Breast epithelium (tissue), 3 donors: ENCODE results near the gene BNIP2.

Experiments used
- POLR2A ChIP-seq: fragments of 450-650 bp; IDR thresholded peaks from one replicate; pipeline ENCODE4 v1.6.1; 2016; ENCODE audit warnings: antibody characterized with exemption, mild to moderate bottlenecking, moderate library complexity
- POLR2AphosphoS5 ChIP-seq, 3 donors: sonication (generic); formaldehyde crosslinking; IDR thresholded peaks; one replicate each; pipeline ENCODE4 v1.6.1; 2017; ENCODE audit warnings: antibody characterized with exemption in 3 of 3
- TF ChIP-seq, protein P1 (sequence below), 3 donors: fragments of 450-650 bp; IDR thresholded peaks; one replicate each; pipeline ENCODE4 v1.5.1; 2016 to 2017; ENCODE audit warnings: antibody characterized with exemption in 3 of 3, mild to moderate bottlenecking in 3 of 3, moderate library complexity in 3 of 3

DNA sequence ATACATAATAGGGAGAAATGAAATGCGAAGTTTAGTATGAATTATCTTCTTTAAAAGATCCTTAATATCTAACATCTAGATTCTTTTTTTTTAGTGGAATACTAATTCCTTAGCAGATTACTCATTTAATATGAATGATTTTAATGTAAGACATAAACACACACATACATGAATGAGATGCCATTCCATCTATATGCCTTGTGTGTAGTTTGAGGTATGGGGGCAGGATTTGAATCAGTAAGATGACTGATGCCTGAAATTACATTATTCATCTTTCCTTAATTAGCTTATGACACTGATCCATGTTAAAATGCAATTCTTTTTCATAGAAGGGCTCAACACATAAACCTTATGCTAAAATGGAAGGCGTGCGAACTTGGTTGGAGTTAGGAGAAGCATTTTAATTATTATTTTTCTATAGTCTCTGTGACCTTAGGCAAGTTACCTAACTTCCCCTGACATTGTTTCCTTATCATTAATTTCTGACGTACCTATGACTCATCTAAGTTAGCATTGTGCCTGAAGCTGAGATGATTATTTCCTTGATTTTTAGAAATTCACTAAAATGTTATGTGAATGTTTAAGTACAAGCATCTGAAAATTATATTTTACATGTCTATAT is 10.8 kb upstream of the BNIP2 start:
- TF ChIP-seq, protein P1, sequence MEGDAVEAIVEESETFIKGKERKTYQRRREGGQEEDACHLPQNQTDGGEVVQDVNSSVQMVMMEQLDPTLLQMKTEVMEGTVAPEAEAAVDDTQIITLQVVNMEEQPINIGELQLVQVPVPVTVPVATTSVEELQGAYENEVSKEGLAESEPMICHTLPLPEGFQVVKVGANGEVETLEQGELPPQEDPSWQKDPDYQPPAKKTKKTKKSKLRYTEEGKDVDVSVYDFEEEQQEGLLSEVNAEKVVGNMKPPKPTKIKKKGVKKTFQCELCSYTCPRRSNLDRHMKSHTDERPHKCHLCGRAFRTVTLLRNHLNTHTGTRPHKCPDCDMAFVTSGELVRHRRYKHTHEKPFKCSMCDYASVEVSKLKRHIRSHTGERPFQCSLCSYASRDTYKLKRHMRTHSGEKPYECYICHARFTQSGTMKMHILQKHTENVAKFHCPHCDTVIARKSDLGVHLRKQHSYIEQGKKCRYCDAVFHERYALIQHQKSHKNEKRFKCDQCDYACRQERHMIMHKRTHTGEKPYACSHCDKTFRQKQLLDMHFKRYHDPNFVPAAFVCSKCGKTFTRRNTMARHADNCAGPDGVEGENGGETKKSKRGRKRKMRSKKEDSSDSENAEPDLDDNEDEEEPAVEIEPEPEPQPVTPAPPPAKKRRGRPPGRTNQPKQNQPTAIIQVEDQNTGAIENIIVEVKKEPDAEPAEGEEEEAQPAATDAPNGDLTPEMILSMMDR (IDR thresholded peaks at IDR 0.05), result no peak
- no peak for TF ChIP-seq POLR2A
- no peak for TF ChIP-seq POLR2AphosphoS5 (IDR thresholded peaks at IDR 0.05)
